ENCODE measurements around the gene PCDHA9.
"Not testable (repeated sequence)": the region's sequence is repeated elsewhere in the genome, so short reads cannot be mapped to it uniquely, and the experiment has no call there.

Gene PCDHA9

GRCh38 chr5:140835622-140836510, 12.3 kb upstream of the PCDHA9 start:
- no peak for DNase-seq

GRCh38 chr5:140840978-140841962, 6.9 kb upstream of the PCDHA9 start, which contains the start of gene PCDHA8:
TSS of gene PCDHA8 (plus strand) at chr5:140841187. CDS start at chr5:140841322, 135 bp downstream.
- DNase-seq = no peak

GRCh38 chr5:140842798-140843733, 5.1 kb upstream of the PCDHA9 start:
- DNase-seq = no peak

- not testable (repeated sequence) for DNase-seq
These were observed 1.9 kb downstream of the PCDHA9 start for GRCh38 chr5:140849831-140850634.

GRCh38 chr5:140855772-140856674, 7.8 kb downstream of the PCDHA9 start, which contains the start of gene PCDHA10:
TSS of gene PCDHA10 (plus strand) at chr5:140855897. CDS start at chr5:140856049, 152 bp downstream.
- DNase-seq = no peak

GRCh38 chr5:140857177-140857986, 9.2 kb downstream of the PCDHA9 start:
- no peak for DNase-seq

GRCh38 chr5:140857987-140858240, 9.7 kb downstream of the PCDHA9 start:
- DNase-seq = no peak

GRCh38 chr5:140862441-140863295, 14.5 kb downstream of the PCDHA9 start:
- DNase-seq = no peak

GRCh38 chr5:140868721-140869554, 20.8 kb downstream of the PCDHA9 start, which contains the start of gene PCDHA11:
TSS of gene PCDHA11 (plus strand) at chr5:140868957. CDS start at chr5:140869104, 147 bp downstream.
- DNase-seq = no peak

- no peak for DNase-seq
These were observed 21.3 kb downstream of the PCDHA9 start for GRCh38 chr5:140869555-140869886.

- DNase-seq = no peak
These were observed 22.3 kb downstream of the PCDHA9 start for GRCh38 chr5:140870221-140871201.

GRCh38 chr5:140875085-140876065, 27.2 kb downstream of the PCDHA9 start, which contains the start of gene PCDHA12:
TSS of gene PCDHA12 (plus strand) at chr5:140875308. CDS start at chr5:140875473, 165 bp downstream.
- no peak for DNase-seq

GRCh38 chr5:140876541-140877261, 28.5 kb downstream of the PCDHA9 start:
- DNase-seq = not testable (repeated sequence)

- no peak for DNase-seq
These were observed 29.0 kb downstream of the PCDHA9 start for GRCh38 chr5:140877262-140877581.
